HG03108 (cell line): ENCODE measurements around the gene NDFIP2.

Source experiments
- ATAC-seq: cut with Tn5 transposase; IDR thresholded peaks from one replicate; pipeline ENCODE4 v1.9.1; 2021; ENCODE audit warnings: moderate library complexity; ENCODE audit not compliant: unreplicated experiment

Gene NDFIP2

DNA sequence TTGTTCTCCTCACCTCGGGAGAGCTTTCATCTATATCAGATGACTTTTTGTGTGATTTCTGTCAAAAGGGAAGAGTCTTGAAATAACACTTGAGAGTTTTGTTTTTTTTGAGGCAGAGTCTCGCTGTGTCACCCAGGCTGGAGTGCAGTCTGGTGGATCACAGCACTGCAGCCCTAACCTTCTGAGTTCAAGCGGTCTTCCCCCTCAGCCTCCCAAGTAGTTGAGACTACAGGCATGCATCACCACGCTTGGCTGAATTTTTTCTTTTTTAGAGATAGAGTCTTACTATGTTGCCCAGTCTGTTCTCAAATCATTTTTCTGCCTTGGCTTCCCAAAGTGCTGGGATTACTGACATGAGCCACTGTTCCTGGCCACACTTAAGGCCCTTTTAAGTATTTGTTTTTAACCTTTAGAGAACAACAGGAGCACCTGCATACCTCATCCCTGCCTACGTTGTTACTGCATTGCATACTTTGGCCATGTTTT lies 11.4 kb downstream of the NDFIP2 start:
- ATAC-seq = no peak

DNA sequence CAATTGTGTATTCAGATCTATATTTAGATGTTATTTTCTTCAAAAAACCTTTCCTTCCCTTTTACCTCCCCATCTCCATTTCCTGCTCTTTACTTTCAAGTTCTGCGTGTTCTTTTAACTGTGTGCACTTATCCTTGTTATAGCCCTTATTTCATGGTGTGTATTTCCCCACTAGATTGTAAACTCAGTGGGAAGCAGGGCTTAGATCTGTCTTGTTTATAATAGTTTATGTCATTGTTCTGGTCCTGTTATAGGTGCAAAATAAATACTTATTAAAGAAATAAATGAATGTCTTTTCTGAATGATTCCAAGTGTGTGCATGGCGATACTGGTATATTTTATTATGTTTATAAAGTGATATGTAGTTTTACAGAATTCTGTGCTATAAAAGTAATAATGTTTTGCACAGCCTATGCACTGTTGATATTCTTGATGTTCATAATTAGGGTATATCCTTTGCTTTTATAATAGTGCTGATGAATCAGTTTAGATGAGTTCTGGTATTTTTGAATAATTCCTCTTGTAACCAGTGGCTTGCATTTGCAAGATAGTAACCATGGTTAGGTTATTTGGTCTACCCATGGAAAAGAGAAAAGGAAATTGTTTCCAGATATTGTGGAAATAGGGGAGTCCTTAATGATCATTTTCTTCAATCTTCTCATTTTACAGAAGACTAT lies 12.1 kb downstream of the NDFIP2 start:
- no peak for ATAC-seq

DNA sequence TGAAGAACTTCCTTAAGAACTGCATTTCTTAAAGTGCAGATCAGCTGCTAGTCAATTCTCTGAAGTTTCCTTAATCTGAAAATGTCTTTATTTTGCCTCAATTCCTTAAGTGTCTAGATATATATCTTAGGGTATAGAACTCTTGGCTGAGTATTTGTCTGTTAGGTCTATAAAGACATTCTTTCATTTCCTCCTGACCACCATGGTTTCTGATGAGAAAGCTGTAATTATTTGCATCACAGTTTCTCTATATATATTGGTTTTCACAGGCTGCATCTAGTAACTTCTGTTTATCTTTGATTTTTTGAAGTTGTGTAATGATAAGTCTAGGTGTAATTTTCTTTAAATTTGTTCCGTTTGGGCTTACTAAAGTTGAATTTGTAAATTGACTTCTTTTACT lies 15.2 kb downstream of the NDFIP2 start:
- peak; percentile 70 for ATAC-seq

DNA sequence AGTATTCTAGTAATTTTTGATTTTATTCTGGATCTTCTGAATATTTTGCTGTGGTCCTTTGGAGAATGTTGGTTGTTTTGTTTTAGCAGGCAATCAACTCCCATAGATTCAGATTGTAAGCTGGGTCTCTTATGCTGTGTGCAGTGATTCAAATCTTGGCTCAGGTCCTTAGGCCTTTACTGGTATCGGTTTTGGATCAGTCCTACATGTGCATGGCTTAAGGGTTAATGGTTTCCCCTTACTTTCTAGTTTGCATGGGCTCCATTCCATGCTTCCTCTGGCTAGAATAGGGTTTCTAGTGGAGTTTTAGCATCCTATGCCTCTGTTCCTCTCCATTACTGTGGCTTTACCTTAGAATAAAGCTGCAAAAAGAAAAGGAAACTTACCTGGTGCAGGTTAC lies 16.1 kb downstream of the NDFIP2 start:
- no peak for ATAC-seq

DNA sequence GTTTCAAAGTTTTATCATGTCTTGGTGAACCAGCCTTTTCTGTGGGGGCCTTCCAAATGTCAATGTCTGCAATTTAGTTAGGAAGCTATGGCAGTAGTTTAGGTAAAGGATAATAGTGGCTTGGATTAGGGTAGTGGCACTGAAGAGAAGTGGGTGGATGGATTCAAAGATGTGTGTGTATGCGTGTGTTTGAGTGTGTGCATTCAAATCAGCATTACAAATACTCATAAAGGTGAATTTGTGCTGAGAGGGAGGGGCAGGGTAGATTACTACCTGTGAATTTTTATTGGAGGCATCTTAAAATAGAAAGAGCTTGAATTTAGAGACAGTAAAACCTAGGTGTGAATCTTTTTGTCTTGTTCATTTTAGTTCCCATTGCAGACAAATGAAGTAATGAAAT lies 16.9 kb downstream of the NDFIP2 start:
- no peak for ATAC-seq

DNA sequence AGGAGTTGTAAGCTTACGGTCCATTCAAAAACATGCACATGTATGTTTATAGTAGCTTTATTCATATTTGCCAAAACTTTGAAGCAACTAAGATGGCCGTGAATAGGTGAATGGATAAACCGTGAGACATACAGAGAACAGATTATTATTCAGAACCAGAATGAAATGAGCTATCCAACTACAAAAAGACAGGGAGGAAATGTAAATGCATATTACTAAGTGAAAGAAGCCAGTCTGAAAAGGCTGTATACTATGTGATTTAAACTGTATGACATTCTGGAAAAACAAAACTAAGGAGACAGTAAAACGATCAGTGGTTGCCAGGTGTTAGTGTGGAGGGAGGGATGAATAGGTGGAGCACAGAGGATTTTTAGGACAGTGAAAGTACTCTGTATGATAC lies 19.9 kb downstream of the NDFIP2 start:
- no peak for ATAC-seq

DNA sequence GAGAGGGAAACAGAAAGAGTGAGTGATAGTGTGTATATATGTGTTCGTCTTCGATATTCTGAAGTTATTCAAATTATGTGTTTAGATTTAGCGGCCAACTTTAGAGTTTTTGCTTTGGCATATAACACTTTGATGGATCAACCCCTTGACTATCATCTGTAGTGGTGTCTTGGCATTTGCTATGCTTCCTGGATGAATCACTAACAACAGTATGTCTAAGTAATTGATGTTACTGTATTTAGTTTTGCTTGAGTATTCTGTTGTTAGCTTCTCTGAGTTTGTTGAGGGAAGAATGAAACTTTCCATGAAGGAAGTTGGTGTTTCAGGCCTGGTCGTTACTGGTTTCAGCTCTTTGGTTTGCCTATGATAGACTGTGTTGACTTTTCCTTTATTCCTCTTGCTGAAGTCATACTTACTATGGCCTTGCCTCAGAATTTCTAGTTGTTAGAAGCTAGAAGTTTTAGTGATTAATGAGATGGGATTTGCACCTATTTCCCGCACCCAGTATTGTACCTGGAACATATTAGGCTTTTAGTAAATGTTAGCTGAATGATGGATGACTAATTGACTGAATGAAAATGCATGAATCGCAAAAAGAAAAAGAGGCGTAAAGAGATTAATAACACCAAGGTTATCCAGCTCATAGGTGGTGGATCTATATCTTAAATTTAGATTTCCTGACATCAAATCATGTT lies 20.7 kb downstream of the NDFIP2 start:
- no peak for ATAC-seq

DNA sequence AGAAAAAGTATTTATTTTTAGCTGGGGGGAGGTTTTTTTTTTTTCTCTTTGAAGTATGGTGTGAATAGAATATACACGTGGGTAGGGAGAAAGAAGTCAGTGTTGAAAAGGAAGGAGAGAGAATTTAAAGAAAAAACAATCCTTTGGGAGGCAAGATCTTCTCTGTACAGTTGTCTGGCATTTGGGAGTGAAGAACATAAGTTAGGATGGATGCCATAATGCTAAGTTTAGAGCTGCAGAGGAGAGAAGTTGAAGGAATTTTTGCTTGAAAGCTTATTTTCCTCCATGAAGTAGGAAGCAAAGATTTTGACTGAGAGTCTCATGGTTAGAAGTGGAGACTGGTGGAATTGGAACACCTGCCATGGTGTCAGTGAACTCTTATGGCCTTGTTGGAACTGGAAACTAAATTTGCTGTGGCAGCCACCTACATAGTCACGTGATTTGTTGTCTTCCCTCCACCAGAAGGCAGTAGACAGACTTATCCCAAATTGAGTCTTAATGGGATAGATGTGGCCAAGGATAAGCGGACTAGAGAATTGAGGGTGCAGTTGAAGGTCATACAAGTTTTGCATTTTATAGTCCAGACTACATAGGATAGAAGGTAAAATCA lies 22.0 kb downstream of the NDFIP2 start:
- ATAC-seq = no peak

DNA sequence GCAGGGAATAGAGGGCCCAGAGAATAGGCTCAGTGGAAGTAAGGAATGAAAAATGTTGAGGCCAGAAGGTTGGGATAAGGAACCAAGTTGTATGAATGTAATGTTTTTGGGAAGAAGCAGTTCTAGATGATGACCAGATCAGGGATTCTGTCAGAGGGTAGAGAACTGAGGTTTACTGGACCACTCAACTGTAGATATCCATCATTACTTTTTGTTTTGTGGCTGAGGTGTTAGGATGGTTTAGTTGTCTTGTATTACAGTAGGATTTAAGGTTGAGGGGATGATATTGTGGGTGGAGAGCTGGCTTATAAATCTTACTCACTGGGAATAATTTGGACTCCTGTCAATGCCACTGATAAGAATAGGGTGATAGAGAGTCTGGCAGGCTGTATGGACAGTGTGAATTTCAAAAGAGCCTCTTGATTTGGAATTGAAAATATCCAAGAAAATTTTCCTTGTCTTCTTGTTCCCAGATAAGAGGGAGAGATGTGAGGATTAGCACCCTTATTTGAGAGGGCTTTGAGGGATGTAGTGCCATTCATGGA lies 22.6 kb downstream of the NDFIP2 start:
- ATAC-seq = no peak

DNA sequence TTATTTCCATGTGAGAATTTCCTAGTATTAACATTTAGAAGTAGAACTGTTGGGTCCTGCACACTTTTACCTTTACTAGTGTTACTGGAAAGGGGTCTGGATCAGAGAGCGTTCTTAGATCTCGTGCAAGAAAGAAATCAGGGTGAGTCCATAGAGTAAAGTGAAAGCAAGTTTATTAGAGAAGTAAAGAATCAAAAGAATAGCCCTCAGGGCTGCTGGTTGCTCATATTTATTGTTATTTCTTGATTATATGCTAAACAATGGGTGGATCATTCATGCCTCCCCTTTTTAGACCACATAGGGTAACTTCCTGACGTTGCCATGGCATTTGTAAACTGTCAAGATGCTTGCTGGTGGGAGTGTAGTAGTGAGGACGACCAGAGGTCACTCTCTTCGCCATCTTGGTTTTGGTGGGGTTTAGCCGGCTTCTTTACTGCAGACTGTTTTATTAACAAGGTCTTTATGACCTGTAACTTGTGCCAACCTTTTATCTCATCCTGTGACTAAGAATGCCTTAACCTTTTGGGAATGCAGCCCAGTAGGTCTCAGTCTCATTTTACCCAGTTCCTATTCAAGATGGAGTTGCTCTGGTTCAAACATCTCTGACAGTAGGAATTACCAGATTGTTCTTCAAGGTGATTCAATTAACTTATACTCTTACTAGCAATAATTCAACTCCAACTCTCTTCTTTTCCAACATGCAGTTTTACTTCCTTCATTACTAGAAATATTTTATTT lies 27.4 kb downstream of the NDFIP2 start:
- ATAC-seq = no peak

DNA sequence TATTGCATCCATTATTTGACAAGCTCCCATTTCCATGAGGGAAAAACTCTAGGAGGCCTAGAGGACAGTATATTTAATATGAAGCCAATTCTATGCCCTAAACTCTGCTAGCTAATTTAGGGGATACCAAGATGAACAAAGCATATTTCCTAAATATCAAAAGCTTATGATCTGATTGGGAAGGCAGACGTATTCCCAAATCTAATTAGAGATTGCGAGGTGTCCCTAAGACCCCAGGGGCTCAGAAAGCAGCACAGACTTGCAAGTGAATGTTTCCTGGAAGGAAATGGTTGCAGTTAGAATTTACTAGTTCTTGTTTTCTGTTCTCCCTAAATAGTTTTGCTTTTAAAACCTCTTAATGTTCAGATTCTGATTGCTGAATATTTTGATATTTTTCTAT lies 30.7 kb downstream of the NDFIP2 start:
- ATAC-seq = no peak

DNA sequence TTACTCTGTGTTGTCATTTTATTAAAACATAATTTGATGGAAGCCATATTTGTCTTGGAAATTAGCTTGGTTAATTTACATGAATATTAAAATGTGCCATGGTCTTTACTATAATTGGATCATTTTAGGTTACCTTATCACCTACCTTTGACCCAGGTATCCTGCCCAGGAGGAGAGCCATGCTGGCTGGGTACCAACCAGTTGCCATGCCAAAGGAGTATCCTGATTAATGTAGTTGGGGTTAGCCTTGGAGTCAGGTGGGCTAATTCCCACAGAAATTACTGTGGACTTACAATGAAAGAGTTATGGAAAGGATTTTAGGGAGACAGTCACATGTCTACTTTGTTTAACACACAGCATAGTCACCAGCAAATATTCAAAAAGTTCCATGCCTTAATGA lies 32.0 kb downstream of the NDFIP2 start:
- ATAC-seq = no peak

DNA sequence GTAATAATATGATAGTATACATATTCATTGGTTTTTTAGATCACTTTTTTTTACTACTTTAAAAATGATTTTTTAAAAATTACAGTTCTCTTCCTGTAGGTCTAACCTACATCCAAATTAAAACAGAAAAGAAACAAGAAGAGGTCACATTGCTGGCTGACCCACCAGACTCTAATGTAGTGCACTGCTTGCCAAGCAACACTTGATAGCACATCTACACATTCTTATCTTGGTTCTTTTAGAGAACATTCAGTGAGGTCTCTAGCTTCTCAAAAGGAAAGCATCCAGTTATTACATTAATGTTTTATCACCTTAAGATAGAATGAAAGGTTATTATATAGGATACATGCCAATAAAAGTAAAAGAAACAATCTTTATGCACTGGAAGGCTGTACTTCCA lies 35.6 kb downstream of the NDFIP2 start:
- no peak for ATAC-seq

DNA sequence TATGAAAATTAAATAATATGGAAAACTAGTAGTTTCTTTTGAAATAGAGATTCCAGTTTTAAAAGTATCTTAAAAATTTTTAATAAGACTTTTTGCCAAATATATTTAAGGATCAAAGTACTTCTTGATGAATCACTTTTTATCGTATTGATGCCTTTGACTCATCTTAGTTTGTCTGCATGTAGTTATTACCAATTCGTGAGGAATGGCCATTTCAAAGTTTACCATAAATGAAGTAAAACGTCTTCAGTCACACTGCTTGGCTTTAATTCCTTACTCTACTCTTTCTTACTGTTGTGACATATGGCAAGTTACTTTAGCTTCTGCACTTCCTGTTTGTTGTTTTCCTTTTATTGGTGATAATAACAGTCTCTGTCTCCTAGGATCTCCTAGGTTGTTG lies 38.3 kb downstream of the NDFIP2 start:
- ATAC-seq = no peak

DNA sequence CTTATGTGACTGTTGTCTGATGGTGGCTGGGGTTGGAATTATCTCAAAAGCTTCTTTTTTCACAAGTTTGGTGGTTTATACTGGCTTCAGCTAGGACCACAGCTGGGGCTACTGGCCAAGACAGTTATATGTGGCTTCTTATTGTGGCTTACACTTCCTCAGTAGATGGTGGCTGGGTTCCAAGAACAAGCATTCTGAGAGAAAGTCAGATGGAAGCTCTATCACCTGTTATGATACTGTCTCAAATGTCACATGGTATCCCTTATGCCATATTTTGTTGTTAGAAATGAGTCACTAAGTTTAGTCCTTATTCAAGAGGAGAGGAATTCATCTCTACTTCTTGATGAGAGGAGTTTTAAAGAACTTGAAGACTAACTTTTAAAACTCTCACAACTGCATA lies 41.6 kb downstream of the NDFIP2 start:
- ATAC-seq = peak; percentile 95

DNA sequence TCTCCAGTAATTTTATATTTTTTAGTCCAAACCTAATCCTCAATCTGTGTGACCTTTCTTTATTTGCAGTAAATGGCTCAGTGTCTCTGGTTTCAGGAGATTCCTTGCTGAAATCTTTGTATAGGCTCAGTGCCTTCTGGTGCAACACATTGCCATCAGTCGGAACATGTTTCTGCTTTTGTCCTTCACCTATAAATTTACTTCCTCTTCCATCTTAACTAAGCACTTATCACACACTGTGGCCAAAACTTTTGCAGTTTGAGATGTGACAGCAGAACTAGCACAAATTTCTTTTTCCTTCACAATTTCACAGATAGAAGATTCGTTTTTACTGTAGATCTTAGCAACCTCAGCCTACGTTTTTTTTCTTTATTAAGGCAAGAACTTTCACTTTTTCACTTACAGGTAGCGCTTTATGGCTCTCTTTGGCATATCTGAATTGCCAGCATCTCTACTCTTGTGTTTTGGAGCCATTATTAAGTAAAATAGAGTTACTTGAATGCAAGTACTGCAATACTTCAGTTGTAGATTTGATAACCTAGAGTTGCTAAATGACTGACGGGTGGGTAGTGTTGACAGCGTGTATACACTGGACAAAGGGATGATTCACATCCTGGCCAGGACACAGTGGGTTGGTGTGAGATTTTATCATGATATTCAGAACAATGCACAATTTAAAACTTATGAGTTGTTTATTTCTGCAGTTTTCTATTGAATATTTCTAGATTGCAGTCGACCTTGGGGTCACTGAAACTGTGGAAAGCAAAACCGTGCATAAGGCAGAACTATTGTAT lies 44.3 kb downstream of the NDFIP2 start:
- ATAC-seq = no peak

DNA sequence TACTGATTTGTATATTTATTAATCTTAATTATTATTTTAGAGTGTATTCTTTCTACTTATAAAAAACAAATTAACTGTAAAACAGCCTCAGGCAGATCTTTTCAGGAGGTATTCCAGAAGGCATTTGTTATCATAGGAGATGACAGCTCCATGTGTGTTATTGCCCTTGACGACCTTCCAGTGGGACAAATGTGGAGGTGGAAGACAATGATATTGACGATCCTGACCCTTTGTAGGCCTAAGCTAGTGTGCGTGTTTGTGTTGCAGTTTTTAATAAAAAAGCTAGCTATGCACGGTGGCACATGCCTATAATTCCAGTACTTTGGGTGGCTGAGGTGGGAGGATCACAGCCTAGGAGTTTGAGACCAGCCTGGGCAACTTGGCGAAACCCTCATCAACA lies 46.7 kb downstream of the NDFIP2 start:
- ATAC-seq = no peak

DNA sequence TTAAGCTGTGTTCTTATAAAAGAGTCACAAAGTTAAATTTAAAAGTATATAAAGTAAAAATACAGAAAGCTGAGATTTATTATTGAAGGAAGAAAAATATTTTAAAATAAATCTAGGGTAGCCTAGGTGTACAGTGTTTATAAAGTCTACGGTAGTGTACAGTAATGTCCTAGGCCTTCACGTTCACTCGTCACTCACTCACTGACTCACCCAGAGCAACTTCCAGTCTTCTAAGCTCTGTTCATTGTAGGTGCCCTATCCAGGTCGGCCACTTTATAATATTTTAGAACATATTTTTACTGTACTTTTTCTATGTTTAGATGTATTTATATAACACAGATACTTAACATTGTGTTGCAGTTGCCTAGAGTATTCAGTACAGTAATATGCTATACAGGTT lies 47.4 kb downstream of the NDFIP2 start:
- ATAC-seq = no peak

DNA sequence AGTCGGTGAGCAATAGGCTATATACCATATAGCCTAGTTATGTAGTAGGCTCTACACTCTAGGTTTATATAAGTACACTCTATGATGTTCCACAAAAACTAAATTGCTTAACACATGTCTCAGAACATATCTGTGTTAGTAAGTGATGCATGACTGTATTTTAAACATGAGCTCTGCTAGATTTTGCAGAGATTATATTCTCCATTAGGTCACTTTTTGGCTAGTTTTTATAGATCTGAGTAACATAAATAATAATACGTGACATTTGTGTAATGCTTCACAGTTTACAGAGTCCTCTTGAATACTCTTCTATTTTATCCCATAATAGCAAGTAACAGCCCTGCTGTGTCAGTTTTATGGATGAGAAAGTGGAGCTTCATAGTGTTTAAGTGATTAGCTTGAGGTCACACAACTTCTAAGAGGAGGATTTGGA lies 47.8 kb downstream of the NDFIP2 start:
- no peak for ATAC-seq

DNA sequence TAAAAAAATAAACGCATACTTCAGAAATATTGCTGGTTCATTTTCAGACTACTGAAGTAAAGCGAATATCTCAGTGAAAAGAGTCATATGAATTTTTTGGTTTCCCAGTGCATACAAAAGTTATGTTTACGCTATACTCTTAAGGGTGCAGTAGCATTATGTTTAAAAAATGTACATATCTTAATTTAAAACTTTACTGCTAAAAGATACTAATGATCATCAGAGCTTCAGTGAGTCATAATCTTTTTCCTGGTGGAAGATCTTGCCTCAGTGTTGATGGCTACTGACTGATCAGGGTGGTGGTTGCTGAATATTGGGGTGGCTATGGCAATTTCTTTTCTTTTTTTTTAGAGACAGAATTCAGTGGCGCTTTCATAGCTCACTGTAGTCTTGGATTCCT lies 48.9 kb downstream of the NDFIP2 start:
- no peak for ATAC-seq

DNA sequence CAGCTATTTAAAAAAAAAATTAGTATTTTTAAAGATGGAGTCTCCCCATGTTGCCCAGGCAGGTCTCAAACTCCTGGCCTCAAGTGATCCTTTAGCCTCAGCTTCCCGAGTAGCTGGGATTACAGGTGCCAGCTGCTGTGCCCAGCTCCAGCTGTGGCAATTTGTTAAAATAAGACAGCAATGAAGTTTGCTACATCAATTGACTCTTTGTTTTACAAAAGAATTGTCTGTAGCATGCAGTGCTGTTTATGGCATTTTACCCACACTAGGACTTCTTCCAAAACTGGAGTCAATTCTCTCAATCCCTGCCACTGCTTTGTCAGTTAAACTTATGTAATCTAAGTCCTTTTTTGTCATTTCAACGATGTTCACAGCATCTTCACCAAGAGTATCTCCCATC lies 49.3 kb downstream of the NDFIP2 start:
- ATAC-seq = no peak
